Hepatocyte (in vitro differentiated cells): ENCODE results near the gene GRAMD1A.

ENCODE experiments used
- CTCF ChIP-seq: fragments of 200-600 bp; sonication (generic); IDR thresholded peaks from 2 replicates; pipeline ENCODE4 v1.5.1; 2016; ENCODE audit warnings: antibody characterized with exemption, mild to moderate bottlenecking; ENCODE audit not compliant: poor library complexity
- EZH2 ChIP-seq: fragments of 200-600 bp; sonication (generic); IDR thresholded peaks from 2 replicates; pipeline ENCODE4 v1.6.1; 2016; ENCODE audit warnings: antibody characterized with exemption, mild to moderate bottlenecking, borderline replicate concordance

GRCh38 chr19:35022460-35022859 is 22.3 kb downstream of the GRAMD1A start:
- TF ChIP-seq CTCF (no peak), EZH2 (no peak)
